Smooth muscle cell of the brain vasculature (primary cell): ENCODE measurements around the gene TRIM67.
"Not testable (repeated sequence)": the region's sequence is repeated elsewhere in the genome, so short reads cannot be mapped to it uniquely, and the experiment has no call there.

Source experiments
- DNase-seq: peaks from one replicate; pipeline ENCODE4 v3.0.0-alpha.2; 2012; ENCODE audit warnings: low read depth, low spot score

Gene TRIM67

DNA sequence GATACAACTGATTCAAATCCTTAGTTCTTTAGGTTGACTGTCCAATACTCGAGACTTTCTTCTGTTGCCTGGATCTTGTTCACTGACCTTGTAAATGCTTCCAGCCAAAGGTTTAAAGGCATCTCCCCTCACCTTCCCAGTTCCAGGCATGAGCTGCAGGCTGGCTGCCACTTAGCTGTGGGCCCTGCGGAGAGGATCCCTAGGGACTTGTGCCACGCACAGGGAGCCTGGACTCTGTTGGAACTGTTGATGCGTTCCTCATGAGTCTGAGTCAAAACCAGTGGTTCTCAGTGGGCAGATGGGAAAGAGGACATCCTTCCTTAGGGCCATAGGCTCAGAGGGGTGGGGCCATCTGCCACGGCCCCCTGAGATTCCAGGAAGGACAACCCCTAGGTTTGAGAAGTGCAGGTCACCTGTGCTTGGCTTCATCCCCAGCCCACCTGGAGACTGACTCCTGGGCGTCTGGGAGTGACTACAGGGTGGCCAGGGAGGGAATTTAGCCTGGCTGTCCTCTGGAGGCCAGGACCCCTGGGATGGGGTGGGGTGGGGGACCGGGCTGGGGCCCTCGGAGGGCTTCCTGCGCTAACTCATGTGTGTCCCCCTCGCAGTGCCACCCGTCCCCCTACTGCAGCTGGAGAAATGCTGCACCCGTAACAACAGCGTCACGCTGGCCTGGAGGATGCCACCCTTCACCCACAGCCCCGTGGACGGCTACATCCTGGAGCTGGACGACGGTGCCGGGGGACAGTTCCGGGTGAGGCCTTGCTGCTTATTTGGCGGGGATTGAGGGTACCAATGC, 41.6 kb downstream of the TRIM67 start:
- DNase-seq: no peak

DNA sequence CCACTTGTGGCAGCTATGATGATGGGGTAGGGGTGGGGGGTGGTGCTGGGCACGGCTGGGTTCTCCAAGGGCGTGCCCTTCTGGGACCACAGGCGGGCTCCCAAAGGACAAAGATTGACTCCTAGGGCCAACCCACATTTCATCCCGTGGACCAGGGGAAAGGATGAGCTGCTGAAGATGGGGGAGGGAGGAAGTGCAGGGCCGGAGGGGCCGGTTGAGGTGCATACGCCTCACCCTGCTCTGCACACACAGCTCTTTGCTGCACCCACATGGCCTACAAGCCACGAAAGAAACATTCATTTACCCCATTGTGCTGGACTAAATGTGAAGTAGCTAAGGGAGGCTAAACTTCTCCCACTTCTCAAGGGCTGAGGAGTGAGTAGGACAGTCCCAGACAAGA, 45.0 kb downstream of the TRIM67 start:
- no peak for DNase-seq

DNA sequence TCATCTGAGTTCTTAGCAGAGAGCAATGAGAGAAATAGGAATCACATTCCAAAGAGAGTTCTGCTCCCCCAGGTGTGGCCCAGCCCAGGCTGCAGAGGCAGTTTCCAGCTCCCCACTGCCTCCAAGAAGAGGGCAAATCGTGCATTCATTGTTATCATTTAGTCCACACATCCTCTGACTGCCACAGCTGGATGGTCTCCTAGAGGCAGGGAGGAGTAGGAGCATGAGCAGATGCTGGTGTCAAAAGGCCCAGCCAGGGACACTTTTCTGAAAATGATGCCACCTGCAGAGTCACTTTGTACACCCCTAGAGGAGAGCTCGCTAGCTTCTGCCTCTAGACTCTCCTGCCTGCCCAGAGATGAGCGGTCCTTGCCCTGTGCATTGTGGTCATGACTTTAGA, 45.6 kb downstream of the TRIM67 start:
- no peak for DNase-seq

DNA sequence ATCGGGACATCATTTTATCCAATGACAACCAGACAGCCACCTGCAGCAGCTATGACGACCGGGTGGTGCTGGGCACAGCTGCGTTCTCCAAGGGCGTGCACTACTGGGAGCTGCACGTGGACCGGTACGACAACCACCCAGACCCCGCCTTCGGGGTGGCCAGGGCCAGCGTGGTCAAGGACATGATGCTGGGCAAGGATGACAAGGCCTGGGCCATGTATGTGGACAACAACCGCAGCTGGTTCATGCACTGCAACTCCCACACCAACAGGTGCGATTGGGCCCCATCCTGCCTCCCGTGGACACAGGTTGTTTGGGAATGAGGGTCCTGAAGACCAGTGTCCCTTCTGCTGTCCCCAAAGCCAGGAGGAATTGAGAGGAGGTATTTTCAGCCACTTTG, 47.1 kb downstream of the TRIM67 start:
- no peak for DNase-seq

DNA sequence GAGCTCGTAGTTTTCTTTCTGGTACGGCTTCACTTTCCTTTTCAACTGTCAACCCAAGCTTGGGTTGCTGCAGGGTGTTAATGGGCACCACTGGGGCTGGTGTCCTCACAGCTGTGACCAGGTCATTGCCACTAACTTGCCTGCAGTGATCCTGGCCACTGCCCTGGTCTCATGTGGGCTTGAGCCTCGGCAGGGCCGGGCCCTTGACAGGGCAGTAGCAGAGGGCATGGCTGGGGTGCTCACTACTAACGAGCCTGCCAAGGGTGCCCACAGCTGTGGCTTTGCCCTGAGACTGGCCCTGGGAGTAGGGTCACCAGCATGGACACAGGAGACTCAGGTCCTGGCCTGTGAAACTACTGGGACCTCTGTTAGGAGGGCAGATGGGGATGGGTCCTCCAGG, 47.7 kb downstream of the TRIM67 start:
- no peak for DNase-seq

DNA sequence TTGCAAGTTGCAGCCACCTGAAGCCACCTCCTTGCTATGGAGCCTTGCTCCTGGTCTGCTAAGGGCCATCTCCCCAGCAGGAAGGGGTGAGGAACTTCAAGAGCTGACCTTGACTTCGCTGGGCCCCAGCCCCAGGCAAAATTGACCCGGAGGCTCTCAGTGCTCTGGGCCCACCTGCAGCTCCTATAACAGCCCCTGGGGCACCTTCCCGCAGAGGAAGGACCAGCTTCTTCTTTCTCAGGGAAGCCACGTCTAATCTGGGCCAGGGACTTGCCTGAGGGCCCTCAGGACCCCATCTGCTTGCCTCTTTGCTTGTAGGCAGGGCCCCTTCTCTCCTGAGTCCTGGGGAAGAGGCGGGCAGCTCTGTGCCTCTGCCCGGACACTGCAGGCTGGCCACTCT, 48.3 kb downstream of the TRIM67 start:
- DNase-seq: no peak

DNA sequence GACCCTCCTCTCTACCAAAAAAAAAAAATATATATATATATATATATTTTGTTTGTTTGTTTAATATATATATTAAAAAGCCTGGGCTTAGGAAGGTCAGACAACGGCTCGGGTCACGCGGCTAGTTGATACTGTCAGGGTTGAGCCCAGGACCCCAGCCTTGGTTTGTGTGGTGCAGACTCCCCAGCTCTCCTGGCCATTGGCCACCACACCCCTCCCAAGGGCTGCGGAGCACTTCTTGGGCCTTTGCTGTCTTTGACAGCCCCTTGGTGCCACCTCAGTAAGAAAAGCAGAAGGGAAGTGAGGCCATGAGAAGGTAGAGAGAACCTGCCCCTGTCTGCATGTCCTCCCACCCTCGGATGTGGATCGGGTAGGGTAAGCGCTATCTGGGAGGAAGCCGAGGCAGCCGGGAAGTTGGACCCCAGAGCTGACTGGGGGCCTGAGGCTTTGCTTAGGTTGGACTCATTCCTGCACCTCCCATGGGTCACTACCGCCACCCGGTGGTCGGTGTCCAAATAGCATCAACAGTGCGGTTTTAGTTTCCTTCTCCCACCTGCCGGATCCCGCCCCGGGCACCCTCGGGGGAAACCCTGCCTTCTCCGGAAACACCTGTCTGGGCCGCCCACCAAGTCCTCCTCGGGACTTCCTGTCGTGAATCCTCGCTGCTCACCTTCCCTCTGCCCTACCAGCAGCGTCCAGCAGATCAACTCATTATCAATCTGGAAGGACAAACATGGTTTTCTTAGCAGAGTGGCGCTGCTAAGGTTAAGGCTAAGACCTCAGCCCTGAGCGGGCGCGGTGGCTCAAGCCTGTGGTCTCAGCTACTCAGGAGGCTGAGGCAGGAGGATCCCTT, 49.4 kb downstream of the TRIM67 start:
- DNase-seq: peak; percentile 31

DNA sequence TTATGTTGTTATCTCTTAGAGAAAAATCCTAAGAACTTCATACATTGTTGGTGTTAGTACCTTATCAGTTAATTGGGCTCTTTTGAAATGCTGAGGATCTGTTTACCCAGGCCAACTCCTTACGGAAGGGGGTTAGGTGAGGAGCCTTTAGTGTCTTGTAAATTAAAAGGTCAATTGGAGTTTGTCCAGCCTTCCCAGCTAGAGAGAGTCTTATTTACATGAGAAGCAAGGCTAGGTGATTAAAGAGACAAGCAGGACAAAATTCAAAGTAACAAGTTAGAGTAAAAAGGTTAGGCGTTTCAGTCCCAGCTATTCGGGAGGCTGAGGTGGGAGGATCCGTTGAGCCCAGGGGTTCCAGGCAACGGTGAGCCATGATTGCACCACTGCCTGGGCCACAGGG, 50.4 kb downstream of the TRIM67 start:
- DNase-seq: not testable (repeated sequence)

DNA sequence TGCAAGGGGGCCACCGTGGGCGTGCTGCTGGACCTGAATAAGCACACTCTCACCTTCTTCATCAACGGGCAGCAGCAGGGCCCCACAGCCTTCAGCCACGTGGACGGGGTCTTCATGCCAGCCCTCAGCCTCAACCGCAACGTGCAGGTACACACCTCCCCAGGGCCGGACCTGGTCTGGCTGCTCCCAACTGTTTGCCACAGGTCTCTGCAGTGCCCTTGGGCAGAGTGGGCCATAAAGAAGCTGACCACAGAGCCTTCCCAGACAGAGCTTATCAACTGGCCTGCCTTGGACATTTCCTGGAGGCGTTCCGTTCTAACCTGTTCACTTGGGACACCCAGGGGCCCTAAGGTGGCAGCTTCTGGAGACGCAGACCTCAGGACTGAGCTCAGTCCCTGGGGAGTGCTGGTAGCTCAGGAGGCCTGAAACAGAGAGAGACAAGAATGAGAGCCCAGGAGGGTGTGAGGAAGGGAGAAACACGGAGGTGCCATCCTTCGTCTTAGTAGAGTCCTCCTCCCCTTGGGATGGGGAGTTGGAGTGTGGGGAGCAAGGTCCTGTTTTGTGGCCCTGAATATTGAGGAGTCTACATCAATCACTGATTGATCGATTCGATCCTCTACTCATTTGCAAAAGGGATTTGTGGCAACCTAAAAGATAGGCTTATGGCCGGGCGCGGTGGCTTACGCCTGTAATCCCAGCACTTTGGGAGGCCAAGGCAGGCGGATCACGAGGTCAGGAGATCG, 52.1 kb downstream of the TRIM67 start:
- DNase-seq: no peak

DNA sequence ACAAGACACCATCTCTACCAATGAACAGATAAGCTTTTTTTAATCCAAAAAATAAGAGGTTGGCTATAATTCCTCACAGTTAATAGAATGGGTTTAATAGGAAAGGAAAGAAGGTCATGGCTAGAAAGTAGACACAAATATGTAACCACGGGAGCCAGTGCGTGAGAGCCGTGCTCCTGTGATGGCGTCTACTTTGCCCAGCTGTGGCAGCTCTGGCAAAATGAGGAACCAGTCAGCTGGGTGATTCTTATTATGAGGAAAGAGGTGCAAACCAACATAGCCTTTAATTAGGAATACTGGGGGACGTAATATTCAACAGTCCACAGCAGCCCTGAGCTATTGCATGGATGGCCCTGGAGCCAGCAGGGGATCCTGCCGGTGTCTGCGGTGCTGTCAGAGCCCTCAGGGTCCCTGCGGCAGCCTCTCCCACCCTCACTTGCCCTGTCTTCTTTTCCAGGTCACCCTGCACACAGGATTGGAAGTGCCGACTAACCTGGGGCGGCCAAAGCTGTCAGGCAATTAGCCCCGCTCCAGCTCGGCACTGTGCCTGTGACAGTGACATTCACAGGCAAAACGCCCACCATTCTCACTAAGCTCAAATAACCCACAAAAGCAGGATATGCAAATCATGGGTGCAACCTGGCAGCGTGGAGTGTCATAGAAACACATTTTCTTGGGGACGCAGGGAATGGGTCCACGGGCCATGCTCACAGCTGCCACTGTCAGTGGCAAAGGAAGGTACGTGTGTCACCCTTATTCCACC, 53.2 kb downstream of the TRIM67 start:
- DNase-seq: no peak

DNA sequence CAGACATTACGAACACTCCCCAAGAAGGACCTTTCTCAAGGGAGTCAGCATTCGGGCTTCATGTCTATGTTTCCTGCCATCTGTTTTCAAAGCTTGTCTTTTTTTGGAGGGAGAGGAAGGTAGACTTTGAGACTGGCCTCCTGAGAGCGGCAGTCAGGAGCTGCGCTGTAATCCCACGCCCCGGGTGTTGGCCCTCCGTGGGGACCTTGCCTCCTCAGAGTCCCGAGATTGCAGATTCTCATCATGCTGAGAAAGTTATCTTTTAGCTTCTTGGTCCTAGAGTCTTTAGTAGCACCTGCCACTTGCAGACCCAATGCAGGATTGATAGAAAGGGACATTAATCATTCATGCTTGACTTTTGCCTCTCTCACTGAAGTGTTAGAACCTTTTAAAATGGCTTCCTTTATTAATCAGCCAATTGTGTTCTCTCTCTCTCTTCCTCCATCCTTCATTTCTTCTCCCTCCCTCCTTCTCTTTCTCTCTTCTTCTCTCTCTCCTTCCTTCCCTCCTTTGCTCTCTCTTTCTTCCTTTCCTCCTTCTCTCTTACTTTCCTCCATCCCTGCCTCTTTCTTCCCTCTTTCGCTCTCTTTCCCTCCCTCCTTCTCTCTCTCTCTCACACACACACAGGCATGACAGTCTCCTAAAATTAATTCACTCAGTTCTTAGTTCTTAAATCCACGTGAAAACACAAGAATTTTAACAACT, 54.0 kb downstream of the TRIM67 start:
- no peak for DNase-seq

DNA sequence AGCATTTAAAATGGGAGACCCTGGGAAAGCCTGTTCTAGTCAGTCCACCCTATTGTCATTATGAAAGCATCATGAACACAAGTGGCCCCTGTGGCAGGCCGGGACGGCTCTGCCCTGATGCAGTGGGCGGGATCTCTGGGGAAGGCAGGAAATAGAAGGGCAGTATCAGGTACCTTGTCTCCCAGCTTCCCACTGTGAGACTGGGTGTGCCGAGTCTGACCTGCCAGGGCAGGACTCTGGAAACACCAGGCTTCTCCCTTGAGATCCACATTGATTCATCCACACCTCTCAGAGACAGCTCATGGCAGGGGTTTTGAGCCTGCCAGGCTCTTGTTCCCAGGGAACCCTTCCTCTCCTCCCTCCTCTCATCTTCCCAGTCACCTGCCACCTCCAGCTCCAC, 54.6 kb downstream of the TRIM67 start:
- DNase-seq: no peak

DNA sequence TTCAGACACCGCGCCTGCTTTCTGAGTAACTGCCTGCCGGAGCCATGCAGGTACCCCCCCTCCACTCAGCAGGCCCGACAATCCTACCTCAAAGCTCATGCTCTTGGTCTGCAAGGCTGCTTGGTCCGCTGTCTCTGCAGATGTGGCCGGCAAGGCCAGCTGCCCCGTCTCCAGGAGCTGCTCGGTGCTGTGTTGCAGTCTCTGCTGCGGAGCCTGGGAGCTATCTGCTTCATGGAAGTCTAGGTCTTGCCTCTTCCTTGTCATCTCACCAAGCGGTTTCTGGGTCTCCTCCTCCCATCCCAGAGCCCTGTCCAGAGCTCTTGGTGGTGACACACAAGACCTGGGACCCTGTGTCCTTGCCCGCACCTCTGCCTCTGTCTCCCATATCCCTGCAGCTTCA, 55.2 kb downstream of the TRIM67 start:
- no peak for DNase-seq

DNA sequence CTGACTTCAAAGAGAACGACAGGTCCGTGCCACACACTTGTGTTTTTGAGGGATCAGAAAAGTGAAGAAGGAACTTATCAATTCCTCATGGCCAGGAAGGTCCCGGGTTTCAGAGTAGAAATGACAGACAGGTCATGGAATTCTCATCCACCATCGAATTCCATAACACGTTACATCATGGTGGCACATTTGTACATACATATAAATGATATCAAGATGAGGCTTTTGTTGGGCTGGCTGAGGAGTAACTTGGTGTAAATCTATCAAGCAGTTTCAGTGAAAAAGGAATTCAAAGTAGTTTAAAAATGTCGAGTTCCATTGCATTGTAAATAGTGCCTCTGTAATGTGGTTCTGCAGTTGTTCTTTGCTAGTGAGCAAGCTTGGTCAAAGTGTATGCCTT, 56.2 kb downstream of the TRIM67 start:
- DNase-seq: no peak

DNA sequence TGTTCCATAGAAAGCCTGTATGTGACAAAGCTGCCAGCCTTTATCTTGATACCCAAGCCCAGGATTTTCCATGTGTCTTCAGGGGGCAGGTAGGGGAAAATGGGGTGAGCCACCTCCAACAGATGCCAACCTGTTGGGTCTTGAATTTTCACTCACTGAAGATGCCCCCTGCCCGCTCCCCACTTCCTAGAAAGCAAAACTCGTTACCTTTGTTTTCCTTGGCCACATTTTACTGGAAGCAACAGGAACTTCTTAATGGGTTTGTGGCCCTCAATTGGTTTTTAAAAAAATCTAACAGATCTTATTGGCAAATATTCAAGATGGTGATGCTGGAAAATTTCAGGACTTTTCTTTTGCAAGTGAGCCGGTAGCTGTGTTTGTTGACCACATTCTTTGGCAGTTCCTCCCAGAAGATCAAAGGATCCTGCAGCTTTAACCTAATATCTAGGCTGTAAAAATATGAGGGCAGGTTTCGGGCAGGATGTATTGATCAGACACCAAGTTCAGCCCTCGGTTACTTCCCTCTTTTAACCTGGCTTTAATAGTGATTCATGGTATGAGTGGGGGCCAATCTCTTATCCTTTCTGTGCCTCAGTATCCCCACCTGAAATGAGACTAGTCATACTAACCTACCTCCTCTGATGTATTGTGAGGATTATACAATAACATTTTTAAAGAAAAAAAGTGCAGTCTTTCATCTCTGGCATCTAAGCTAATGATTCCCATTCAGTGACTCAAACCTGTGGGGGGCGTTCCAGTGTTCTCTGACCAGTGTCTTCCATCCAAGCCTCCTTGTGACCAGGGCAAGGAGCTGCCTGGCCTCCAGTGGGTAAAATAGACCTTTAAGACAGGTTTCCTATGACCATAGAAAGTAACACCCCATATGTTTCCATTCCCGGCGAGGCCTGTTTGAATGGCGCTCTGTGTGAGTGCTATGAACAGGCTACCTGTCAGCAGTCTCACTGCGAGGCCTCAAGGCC, 57.9 kb downstream of the TRIM67 start:
- no peak for DNase-seq

DNA sequence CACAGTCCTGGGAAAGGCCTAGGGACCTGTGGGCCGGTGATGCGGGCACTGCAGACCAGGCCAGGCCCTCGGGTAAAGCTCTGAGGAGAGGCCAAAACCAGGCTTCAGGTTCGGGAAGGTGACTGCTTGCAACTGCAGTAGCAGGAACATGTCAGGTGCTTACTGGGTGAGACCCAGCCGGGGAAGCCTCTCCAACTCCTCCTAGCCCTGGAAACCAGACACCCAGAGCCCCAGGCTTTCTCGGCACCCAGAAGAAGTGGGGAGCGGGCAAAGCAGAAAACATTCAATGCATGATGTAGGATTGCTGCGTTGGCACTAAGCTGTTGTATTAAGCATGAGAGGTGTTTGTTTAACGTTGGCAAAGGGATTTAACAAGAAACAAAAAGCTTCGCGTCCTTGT, 58.9 kb downstream of the TRIM67 start:
- DNase-seq: no peak

DNA sequence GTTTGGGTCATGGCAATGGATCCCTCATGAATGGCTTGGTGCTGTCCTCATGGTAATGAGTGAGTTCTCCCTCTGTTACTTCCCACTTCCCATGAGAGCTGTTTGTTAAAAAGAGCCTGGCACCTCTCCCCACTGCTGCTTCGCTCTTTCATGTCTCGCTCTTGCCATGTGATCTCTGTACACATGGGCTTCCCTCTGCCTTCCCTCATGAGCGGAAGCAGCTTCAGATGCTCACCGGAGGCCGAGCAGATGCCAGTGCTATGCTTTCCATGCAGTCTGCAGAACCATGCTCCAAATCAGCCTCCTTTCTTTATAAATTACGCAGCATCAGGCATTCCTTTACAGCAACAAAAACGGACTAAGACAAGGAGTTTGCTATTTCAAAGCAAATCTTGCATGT, 64.3 kb downstream of the TRIM67 start:
- no peak for DNase-seq

DNA sequence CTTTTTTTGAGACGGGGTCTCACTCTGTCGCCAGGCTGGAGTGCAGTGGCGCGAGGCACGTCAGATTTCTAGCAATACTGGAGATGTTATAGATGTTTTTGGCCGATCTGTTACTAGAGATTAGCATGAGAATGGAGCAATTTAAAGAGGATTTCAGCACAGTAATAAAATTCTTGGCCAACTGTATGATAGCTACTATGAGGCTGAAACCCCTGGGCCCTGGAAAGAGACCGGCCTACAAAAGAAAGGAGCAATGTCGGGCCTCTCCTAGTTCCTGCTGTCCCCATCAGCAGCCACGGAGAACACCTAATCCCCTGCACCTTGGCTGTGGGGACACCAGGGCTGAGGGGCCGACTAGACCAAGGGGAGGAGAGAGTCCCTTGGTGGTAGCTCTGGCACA, 69.7 kb downstream of the TRIM67 start:
- no peak for DNase-seq

DNA sequence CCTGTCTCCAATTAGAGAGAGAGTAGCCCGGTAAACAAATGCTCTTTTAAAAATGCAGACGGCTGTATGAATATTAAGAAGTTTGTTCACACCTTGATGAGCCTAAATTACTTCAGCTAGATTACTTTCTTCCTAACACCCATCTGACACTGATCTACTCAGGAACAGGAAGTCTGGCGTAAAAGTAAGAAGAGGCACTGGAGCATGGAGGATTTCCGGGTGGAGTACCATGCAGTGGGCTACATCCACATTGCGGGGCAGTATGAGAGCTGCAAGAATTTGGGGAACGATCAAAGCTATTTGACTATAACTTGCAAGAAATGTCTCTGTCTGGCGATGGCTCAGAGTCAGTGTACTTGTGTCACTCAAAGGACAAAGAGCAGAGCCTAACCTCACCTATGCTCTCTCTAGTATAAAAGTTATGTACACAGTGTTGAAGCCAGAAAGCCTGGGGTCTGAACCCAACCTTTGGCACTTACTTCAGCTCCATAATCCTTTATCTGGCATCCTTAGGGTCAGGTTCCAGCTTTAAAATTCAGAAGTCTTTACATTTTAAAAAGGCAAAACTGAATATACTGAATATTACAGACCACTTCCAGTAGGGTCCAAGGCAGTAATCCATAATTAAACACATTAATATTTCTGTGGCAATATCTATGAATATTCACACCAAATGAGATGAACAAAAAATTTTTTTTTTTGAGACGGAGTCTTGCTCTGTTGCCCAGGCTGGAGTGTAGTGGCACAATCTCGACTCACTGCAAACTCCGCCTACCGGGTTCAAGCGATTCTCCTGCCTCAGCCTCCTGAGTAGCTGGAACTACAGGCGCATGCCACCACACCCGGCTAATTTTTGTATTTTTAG, 71.2 kb downstream of the TRIM67 start:
- no peak for DNase-seq
